Stimulated activated CD4-positive, alpha-beta T cell treated with anti-CD3 and anti-CD28 coated beads, Interleukin-12 subunit alpha, Interleukin-12 subunit beta, amount 100 ng/mL, for 48 hours (primary cell): Measurements from ENCODE around the gene FAAP20.

Experiments
- DNase-seq, 3 donors: peaks; one replicate each; pipeline ENCODE4 v3.0.0-alpha.2; 2020; ENCODE audit warnings: low read depth in 2 of 3, low spot score in 1 of 3

Gene FAAP20

GRCh38 chr1:2230781-2231531 lies 36.4 kb upstream of the FAAP20 start:
- DNase-seq = no peak

DNA sequence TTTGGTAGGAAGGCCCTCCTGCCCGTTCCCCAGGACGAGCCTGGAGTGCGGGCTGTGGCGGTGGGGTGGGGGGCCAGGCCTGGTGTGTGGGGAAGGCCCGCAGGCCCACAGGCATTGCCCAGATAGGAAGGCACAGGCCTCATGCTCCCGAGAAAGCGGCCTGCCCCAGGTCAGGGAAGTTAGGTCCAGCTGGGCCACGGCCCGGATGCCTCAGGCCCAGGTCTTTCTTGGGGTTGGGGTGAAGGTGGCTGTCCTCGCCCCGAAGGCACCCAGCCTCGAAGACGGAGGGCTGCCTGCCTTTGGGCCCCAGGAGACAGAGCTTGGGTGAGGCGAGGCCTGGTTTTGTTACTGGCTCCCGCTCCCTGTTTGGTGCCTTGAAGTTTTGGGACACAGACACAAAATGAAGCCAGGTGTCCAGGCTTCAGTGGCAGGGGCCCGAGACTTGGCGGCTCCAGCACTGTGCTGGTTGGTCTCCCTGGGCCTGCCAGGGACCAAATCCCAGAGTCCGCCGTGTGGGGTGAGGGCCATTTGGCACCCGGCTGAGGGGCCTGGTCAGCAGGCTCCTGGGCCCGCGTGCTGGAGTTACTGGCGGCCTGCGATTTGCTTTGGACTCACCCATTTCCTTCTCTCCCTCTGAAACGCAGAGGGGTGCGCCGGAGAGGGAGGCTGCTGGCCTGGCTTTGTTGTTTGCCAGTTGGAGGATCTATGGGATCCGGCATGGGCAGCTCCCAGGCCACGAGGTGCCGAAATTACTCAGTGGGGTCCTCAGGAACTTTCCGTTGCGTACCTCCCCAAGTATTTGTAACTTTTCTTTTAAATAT lies 35.5 kb upstream of the FAAP20 start:
- no peak for DNase-seq

GRCh38 chr1:2229037-2229864 lies 34.7 kb upstream of the FAAP20 start:
- DNase-seq = peak in 1 of 3 donors; percentile 44

DNA sequence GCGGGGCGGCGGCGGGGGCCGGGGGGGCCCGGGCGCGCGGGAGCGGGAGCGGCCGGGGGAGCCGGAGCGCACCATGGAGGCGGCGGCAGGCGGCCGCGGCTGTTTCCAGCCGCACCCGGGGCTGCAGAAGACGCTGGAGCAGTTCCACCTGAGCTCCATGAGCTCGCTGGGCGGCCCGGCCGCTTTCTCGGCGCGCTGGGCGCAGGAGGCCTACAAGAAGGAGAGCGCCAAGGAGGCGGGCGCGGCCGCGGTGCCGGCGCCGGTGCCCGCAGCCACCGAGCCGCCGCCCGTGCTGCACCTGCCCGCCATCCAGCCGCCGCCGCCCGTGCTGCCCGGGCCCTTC lies 34.1 kb upstream of the FAAP20 start:
- DNase-seq = no peak

- DNase-seq = no peak
Measured at GRCh38 chr1:2228157-2228594, 33.6 kb upstream of the FAAP20 start, which contains the start of gene SKI. Gene SKI (plus strand): TSS chr1:2228319. CDS start chr1:2228767, 448 bp downstream.

GRCh38 chr1:2227346-2228156 lies 33.0 kb upstream of the FAAP20 start:
- DNase-seq = peak; percentile 92 to 94 (median 92)

GRCh38 chr1:2226525-2227345 lies 32.2 kb upstream of the FAAP20 start:
- no peak for DNase-seq

- DNase-seq = no peak
Measured at GRCh38 chr1:2224631-2225428, 30.3 kb upstream of the FAAP20 start.

- DNase-seq = no peak
Measured at GRCh38 chr1:2224170-2224584, 29.6 kb upstream of the FAAP20 start.

DNA sequence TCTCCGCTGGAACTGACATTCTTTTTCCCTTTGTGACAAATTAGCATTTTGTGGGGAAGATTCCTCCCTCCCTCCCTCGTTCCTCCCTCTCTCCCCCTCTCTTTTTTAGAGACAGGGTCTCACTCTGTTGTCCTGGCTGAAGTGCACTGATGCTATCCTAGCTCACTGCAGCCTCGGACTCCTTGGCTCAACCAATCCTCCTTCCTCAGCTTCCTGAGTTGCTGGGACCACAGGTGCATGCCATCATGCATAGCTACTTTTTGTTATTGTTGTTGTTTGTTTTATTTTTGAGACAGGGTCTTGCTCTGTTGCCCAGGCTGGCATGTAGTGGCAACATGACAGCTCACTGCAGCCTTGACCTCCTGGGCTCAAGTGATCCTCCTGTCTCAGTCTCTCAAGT lies 26.7 kb upstream of the FAAP20 start:
- no peak for DNase-seq

DNA sequence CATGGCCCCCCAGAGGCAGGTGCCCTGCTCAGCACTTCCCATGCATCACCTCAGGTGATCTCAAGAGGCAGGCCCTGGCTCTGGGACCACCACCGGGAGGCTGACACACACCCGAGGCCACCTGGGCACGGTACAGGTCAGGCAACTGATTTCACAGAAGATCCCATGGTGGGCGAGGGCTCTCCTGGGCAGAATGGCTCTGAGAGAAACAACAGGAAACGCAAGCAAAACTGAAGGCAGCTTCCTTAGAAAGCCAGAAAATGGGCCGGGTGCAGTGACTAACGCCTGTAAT lies 22.1 kb upstream of the FAAP20 start:
- no peak for DNase-seq

GRCh38 chr1:2215909-2216766 lies 21.6 kb upstream of the FAAP20 start:
- DNase-seq = no peak

- DNase-seq = no peak
Measured at GRCh38 chr1:2215329-2215728, 20.8 kb upstream of the FAAP20 start.

- no peak for DNase-seq
Measured at GRCh38 chr1:2214541-2215241, 20.1 kb upstream of the FAAP20 start.

DNA sequence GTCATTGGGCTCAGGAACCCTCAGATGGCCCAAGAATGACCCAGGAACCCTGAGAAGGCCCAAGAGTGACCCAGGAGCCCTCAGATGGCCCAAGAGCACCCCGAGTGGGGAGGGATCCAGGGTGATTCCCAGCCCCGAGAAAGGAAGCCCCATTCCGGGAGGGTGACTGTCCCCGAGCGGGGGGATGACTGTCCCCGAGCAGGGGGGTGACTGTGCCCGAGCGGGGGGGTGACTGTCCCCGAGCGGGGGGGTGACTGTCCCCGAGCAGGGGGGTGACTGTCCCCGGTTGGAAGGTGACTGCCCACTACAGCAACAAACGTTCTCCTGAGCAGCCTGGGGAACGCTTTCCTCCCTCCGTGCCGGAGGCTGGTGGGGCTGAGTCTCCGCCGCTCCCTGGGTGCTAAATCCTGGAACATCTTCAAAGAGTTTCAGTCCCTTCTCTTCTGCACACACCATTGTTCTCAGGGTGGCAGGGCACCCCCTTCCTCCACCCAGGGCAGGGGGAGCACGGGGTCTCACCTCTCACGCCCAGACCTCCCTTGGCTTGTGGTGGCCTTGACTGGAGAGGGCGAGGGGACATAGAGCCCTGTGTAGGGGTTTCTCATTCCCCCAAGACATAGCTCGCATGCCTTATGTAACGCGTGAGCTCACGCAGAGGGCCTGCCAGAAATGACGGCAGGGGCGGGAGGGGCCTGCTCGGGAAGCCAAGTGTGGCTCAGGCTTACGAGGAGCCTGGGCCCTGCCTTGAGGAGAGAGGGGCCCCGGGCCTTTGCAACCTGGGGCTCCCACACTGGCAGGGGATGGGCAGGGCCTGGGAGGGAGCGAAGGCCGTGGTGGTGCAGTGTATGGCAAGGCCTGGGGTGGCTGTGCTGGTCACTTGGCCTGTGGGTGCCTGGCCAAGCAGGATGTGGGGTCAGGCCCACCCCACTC lies 19.3 kb upstream of the FAAP20 start:
- no peak for DNase-seq
